ENCODE data around the gene PDLIM5. TPM values are rescaled to one million over a fixed set of nuclear protein-coding genes. Genes with fewer than 3 reads are reported as not detected.

PDLIM5 gene
- total RNA-seq, 1 donor from 2014 or later = 82.9 TPM

DNA sequence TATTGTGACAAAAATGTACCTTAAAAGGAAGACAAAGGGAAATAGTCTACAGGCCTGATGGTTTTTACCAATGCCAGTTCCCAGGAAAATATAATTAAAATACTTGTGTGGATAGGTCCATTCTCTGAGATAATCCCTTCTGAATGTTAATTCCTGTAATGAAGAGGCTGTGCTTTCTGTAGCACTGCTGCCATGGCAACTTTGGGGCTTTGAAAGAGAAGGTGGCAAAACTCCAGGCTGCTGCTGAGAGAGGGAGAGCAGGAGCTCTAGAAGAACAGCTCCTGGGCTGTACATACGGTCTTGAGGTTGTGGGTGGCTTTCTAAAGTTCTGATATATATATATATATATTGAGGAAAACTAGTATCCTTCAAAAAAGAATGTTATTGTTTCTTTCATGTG, 125.4 kb downstream of the PDLIM5 start:
- peaks cover 4% of the 10 kb centered on the region for H3K36me3 ChIP-seq (ENCODE audit: control insufficient read depth, insufficient read depth, low read length)
- no peak for FAIRE-seq
- no peak for DNase-seq (ENCODE audit: low read depth)
- no peak overlapping the region for H3K4me3 ChIP-seq (ENCODE audit: low read depth, low read length)
- TF ChIP-seq, protein P1, sequence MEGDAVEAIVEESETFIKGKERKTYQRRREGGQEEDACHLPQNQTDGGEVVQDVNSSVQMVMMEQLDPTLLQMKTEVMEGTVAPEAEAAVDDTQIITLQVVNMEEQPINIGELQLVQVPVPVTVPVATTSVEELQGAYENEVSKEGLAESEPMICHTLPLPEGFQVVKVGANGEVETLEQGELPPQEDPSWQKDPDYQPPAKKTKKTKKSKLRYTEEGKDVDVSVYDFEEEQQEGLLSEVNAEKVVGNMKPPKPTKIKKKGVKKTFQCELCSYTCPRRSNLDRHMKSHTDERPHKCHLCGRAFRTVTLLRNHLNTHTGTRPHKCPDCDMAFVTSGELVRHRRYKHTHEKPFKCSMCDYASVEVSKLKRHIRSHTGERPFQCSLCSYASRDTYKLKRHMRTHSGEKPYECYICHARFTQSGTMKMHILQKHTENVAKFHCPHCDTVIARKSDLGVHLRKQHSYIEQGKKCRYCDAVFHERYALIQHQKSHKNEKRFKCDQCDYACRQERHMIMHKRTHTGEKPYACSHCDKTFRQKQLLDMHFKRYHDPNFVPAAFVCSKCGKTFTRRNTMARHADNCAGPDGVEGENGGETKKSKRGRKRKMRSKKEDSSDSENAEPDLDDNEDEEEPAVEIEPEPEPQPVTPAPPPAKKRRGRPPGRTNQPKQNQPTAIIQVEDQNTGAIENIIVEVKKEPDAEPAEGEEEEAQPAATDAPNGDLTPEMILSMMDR (IDR thresholded peaks at IDR 0.05; ENCODE audit: insufficient read depth, low read length, severe bottlenecking) = no peak
- no peaks in the 10 kb centered on the region for H3K27me3 ChIP-seq (ENCODE audit: control insufficient read depth, insufficient read depth, low read length)

DNA sequence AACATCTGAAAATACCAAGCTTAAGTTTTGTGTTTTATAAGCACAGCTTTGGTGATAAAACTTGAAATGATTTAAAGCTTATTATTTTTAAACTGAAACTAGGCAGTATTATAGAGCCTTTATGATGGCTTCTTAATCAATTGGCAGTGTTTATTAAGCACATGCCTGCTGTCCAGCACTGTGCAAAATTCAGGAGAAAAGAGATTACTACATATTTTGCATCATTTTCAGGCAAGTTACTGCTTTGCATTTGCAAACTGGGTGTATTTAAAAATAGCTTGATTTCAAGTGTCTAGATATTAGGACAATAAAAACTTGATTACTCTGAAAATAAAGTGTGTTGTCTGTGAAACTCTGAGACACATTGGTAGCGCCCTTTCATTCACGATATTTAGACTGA, 126.5 kb downstream of the PDLIM5 start:
- DNase-seq (ENCODE audit: low read depth) = no peak
- Histone ChIP-seq H3K27me3 (ENCODE audit: control insufficient read depth, insufficient read depth, low read length) (no peaks in the 10 kb centered on the region), H3K4me3 (ENCODE audit: low read depth, low read length) (no peak overlapping the region), H3K36me3 (ENCODE audit: control insufficient read depth, insufficient read depth, low read length) (peaks cover 4% of the 10 kb centered on the region)
- TF ChIP-seq, protein P1 (IDR thresholded peaks at IDR 0.05; ENCODE audit: insufficient read depth, low read length, severe bottlenecking) = no peak
- no peak for FAIRE-seq

DNA sequence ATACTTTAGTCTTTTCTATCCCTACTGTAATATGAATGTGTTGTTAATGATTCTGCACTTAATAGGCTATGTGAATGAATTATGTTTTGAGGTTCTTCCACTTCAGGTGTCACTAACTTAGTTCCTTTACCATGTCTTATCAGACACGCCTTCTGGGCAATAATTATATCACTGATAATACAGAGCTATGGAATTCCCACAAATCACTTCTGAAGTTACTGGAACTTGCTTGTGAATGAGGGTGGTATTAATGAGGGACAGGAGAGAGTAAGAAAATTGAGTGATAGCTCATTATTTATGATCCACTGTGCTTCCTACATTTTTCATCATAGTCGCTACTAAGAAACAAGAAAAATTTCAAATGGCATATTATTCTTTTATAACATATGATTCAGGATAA, 130.0 kb downstream of the PDLIM5 start:
- Histone ChIP-seq H3K36me3 (ENCODE audit: control insufficient read depth, insufficient read depth, low read length) (peaks cover 2% of the 10 kb centered on the region), H3K4me3 (ENCODE audit: low read depth, low read length) (no peak overlapping the region), H3K27me3 (ENCODE audit: control insufficient read depth, insufficient read depth, low read length) (no peaks in the 10 kb centered on the region)
- FAIRE-seq (no peak), DNase-seq (ENCODE audit: low read depth) (no peak)
- TF ChIP-seq, protein P1 (IDR thresholded peaks at IDR 0.05; ENCODE audit: insufficient read depth, low read length, severe bottlenecking) = no peak

DNA sequence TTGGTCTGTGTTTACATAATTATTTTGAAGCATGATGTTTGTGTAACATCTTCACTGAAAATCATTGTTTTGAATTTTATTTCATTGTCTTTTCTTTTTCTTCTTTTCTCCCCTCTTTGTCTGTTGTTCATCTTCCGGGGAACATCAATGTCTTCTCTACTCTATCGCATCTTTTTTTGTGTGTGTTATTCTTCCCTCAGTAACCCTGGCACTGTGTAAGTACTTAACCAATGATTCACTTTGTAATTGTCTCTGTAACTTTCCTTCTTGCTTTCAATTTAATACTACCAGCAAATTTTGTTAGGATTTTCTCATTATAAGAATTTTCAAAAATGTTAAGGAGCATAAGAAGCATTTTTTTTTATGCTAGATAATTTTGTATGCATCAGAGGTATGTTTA, 130.8 kb downstream of the PDLIM5 start:
- Histone ChIP-seq H3K36me3 (ENCODE audit: control insufficient read depth, insufficient read depth, low read length) (peaks cover 2% of the 10 kb centered on the region), H3K27me3 (ENCODE audit: control insufficient read depth, insufficient read depth, low read length) (no peaks in the 10 kb centered on the region), H3K4me3 (ENCODE audit: low read depth, low read length) (no peak overlapping the region)
- DNase-seq (ENCODE audit: low read depth) = no peak
- FAIRE-seq = no peak
- TF ChIP-seq, protein P1 (IDR thresholded peaks at IDR 0.05; ENCODE audit: insufficient read depth, low read length, severe bottlenecking) = no peak

DNA sequence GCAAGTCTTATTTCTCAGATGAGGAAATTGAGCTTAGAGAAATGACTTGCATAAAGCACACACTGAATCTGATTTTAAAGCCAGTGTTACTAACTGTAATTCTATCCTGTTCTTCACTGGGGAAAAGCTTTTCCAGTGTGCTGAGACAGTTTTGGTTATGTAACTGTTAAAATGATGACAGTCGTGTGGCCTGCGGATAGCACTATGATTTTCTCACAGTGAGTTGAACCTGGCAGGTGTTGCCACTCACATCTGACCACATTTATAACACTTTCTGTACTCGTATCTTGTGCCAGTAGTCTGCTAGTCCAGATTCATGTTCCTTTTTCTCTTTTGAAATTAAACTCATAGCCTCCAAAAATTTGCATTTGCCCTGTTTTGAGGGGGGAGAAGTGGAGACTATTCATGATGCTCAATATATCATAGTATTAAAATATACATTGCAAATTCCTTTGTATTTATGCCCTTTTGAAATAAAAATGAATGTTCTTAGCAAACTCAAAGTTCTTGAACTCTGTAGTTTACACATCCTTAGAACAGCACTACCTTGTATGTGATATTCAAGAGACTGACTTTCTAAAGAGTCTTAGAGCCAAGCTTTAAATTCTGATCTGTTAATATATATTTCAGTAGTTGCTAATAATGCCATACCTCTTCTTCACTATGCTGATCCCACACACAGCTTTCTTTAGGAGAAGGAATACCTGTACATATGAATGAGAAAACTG, 132.3 kb downstream of the PDLIM5 start:
- Histone ChIP-seq H3K36me3 (ENCODE audit: control insufficient read depth, insufficient read depth, low read length) (peaks cover 2% of the 10 kb centered on the region), H3K27me3 (ENCODE audit: control insufficient read depth, insufficient read depth, low read length) (no peaks in the 10 kb centered on the region), H3K4me3 (ENCODE audit: low read depth, low read length) (no peak overlapping the region)
- DNase-seq (ENCODE audit: low read depth) = no peak
- FAIRE-seq = no peak
- TF ChIP-seq, protein P1 (IDR thresholded peaks at IDR 0.05; ENCODE audit: insufficient read depth, low read length, severe bottlenecking) = no peak
